Esophagus squamous epithelium (tissue), 4 donors: ENCODE measurements around the gene ABCC9.

ENCODE experiments used
- CTCF ChIP-seq, 6 experiments: fragments of 450-650 bp in 4 of 6; fragments of 200-600 bp in 2 of 6; sonication (generic) in 2 of 6; IDR thresholded peaks; one replicate each; pipeline ENCODE4 v1.5.1; 2016 to 2019; ENCODE audit warnings: antibody characterized with exemption in 6 of 6, mild to moderate bottlenecking in 4 of 6, moderate library complexity in 4 of 6
- POLR2A ChIP-seq, 4 donors: fragments of 450-650 bp; IDR thresholded peaks; one replicate each; pipeline ENCODE4 v1.6.1; 2017; ENCODE audit warnings: antibody characterized with exemption in 4 of 4, mild to moderate bottlenecking in 4 of 4, moderate library complexity in 3 of 4

GRCh38 chr12:21826618-21826910 is 114.7 kb downstream of the ABCC9 start:
- TF ChIP-seq CTCF (IDR thresholded peaks at IDR 0.05), result no peak
- no peak for TF ChIP-seq POLR2A (IDR thresholded peaks at IDR 0.05)
